OCI-LY7 (cell line): Measurements from ENCODE around the gene MED20. TPM values are rescaled to one million over a fixed set of nuclear protein-coding genes. Genes with fewer than 3 reads are reported as not detected.

Source experiments
- BruUV-seq: library from RNA; stranded (reverse); fragments of 400-500 nt; replicated peaks from 2 replicates; lab custom pipeline; 2021; lab: Mats Ljungman, UMichigan
- CTCF ChIA-PET: fragments of 300-600 bp; sonication (Branson Sonifier 250); formaldehyde crosslinking; loops from one replicate; lab custom pipeline; 2022; ENCODE audit warnings: antibody characterized with exemption; ENCODE audit not compliant: unreplicated experiment; lab: Charles Lee
- POLR2A ChIA-PET: fragments of 300-600 bp; sonication (Branson Sonifier 250); formaldehyde crosslinking; loops from one replicate; lab custom pipeline; 2022; ENCODE audit warnings: antibody characterized with exemption; lab: Charles Lee
- DNase-seq: peaks from one replicate; pipeline ENCODE4 v3.0.0-alpha.2; 2015; ENCODE audit warnings: low spot score
- H2AFZ ChIP-seq: fragments of 200-600 bp; sonication (generic), shearing (Covaris generic); 2 replicates; pipeline ENCODE4 v1.6.1; 2014; ENCODE audit warnings: mild to moderate bottlenecking, antibody characterized with exemption, low read length, moderate library complexity
- H3K27ac ChIP-seq: fragments of 200-600 bp; sonication (generic); 2 replicates; pipeline ENCODE4 v1.5.1; 2014; ENCODE audit warnings: mixed run types, low read depth, mild to moderate bottlenecking, moderate library complexity, low read length, inconsistent platforms; ENCODE audit not compliant: poor library complexity, severe bottlenecking
- H3K36me3 ChIP-seq: fragments of 200-600 bp; sonication (generic); 2 replicates; pipeline ENCODE4 v1.6.1; 2014; ENCODE audit warnings: mild to moderate bottlenecking, antibody characterized with exemption, low read length, moderate library complexity, mixed read lengths; ENCODE audit not compliant: insufficient read depth
- H3K4me1 ChIP-seq: fragments of 200-600 bp; sonication (generic); 2 replicates; pipeline ENCODE4 v1.5.1; 2014; ENCODE audit warnings: mild to moderate bottlenecking, low read length; ENCODE audit not compliant: insufficient read depth, poor library complexity, severe bottlenecking
- H3K4me2 ChIP-seq: fragments of 200-600 bp; sonication (generic); 2 replicates; pipeline ENCODE4 v1.6.1; 2014; ENCODE audit warnings: mild to moderate bottlenecking, low read length
- H3K4me3 ChIP-seq: fragments of 200-600 bp; sonication (generic); 2 replicates; pipeline ENCODE4 v1.5.1; 2014; ENCODE audit warnings: mild to moderate bottlenecking, low read depth, low read length; ENCODE audit not compliant: poor library complexity, severe bottlenecking
- H3K79me2 ChIP-seq: fragments of 200-600 bp; sonication (generic); 2 replicates; pipeline ENCODE4 v1.6.1; 2016; ENCODE audit warnings: low read depth, mild to moderate bottlenecking, low read length, moderate library complexity, mixed read lengths; ENCODE audit not compliant: insufficient read depth
- H3K9me2 ChIP-seq: fragments of 200-600 bp; sonication (generic); 2 replicates; pipeline ENCODE4 v1.6.1; 2016; ENCODE audit warnings: mild to moderate bottlenecking, low read length, mixed read lengths; ENCODE audit not compliant: insufficient read depth
- H3K9me3 ChIP-seq: fragments of 200-600 bp; sonication (generic); 2 replicates; pipeline ENCODE4 v1.6.1; 2014; ENCODE audit warnings: mild to moderate bottlenecking, mixed run types, low read length, mixed read lengths
- H4K20me1 ChIP-seq: fragments of 200-600 bp; sonication (generic); 2 replicates; pipeline ENCODE4 v1.6.1; 2014; ENCODE audit warnings: mild to moderate bottlenecking, antibody characterized with exemption, low read length, moderate library complexity, mixed read lengths; ENCODE audit not compliant: insufficient read depth
- EZH2phosphoT487 ChIP-seq: fragments of 200-600 bp; sonication (generic); IDR thresholded peaks from 2 replicates; pipeline ENCODE4 v1.6.1; 2018; ENCODE audit warnings: low read depth, borderline replicate concordance, mild to moderate bottlenecking, mixed run types, antibody characterized with exemption, low read length, moderate library complexity, mixed read lengths
- intact Hi-C: fragments of 100-400 bp; cut with micrococcal nuclease; formaldehyde crosslinking; loops from one replicate; pipeline ENCODE4 v1.10.0; 2022; ENCODE audit not compliant: unreplicated experiment
- total RNA-seq, 2 experiments: library from RNA; depleted of rRNA in 1 of 2; stranded (reverse); fragments of >200 nt in 1 of 2; shearing (Covaris generic) in 1 of 2; gene quantifications; 2 replicates each; pipeline ENCODE4 v1.2.3, GENCODE V29; 2014 to 2022
- TF ChIP-seq, protein P1 (sequence below): fragments of 200-600 bp; sonication (generic); conservative IDR thresholded peaks from 2 replicates; pipeline ENCODE4 v1.5.1; 2014; ENCODE audit warnings: mild to moderate bottlenecking, antibody characterized with exemption, low read length, moderate library complexity, mixed read lengths

The MED20 gene
- total RNA-seq, 2 experiments from 2014 or later = 30.7 to 35.2 TPM

DNA sequence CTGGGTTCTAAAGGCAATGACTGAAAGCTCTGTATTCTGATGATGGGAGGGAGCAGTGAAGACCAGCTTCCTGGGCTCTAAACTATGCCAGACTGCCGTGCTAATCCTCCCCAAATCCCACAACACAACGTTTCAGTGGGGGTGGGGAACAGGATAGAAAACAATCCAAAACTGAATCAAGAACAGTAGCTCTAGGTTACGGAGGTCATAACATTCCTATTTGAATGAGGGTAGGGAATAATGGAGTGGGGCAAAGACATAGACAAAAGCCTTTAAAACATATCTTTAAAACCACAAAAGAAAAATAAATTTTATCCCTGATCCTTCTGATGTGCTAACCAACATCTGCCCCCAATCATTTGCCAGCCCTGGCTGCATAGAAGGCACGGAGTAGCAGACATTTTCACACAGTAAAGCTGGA is 33.6 kb downstream of the MED20 start:
- Histone ChIP-seq H4K20me1 (no peaks in the 10 kb centered on the region), H3K4me1 (no peaks in the 10 kb centered on the region), H3K4me2 (no peak overlapping the region), H3K36me3 (peaks cover 13% of the 10 kb centered on the region), H3K79me2 (peaks cover 15% of the 10 kb centered on the region; the same call in 1 of the 2 replicates), H3K27ac (no peak overlapping the region), H3K4me3 (no peak overlapping the region), H3K9me2 (no peaks in the 10 kb centered on the region), H3K9me3 (no peaks in the 10 kb centered on the region), H2AFZ (no peak overlapping the region)
- TF ChIP-seq, protein P1, sequence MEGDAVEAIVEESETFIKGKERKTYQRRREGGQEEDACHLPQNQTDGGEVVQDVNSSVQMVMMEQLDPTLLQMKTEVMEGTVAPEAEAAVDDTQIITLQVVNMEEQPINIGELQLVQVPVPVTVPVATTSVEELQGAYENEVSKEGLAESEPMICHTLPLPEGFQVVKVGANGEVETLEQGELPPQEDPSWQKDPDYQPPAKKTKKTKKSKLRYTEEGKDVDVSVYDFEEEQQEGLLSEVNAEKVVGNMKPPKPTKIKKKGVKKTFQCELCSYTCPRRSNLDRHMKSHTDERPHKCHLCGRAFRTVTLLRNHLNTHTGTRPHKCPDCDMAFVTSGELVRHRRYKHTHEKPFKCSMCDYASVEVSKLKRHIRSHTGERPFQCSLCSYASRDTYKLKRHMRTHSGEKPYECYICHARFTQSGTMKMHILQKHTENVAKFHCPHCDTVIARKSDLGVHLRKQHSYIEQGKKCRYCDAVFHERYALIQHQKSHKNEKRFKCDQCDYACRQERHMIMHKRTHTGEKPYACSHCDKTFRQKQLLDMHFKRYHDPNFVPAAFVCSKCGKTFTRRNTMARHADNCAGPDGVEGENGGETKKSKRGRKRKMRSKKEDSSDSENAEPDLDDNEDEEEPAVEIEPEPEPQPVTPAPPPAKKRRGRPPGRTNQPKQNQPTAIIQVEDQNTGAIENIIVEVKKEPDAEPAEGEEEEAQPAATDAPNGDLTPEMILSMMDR = no peak
- no peak for TF ChIP-seq EZH2phosphoT487
- intact Hi-C loops = no loop called here
- DNase-seq = no peak
- ChIA-PET POLR2A (interaction anchor here (0.7 to 1.5 kb wide), 4 partner anchors 9 to 103 kb away, joined by 3 to 5 read pairs (median 4); no protein-coding TSS in a partner anchor), CTCF (no interaction called here)
- no TSS peak for BruUV-seq

DNA sequence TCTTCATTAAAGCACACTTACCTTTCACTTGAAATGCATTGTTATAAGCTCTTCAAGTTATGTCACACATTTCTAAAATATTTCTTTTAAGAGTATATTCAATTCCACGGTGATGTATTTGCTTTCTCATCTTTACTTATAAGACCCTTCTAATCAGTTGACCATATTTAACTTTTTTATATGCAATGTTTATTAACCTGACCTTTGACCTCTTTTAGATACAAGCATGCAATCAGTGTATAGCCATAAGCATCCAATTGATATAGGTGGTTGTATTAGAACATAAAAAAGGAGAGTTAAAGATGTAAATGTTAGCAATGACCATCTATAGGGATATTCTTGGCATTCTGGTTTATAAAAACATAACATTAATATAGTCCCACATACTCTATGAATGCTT is 35.0 kb downstream of the MED20 start:
- H3K9me2 ChIP-seq = no peaks in the 10 kb centered on the region
- H3K36me3 ChIP-seq = peaks cover 13% of the 10 kb centered on the region
- no TSS peak for BruUV-seq
- no peak overlapping the region for H2AFZ ChIP-seq
- TF ChIP-seq EZH2phosphoT487 = no peak
- TF ChIP-seq, protein P1 = no peak
- ChIA-PET POLR2A (no interaction called here), CTCF (no interaction called here)
- no peak overlapping the region for H3K27ac ChIP-seq
- 0 out of 2 replicates have a peak, but pooled peaks cover 2% of the 10 kb centered on the region for H3K79me2 ChIP-seq
- no peak overlapping the region for H3K4me3 ChIP-seq
- intact Hi-C loops = no loop called here
- DNase-seq = no peak
- H3K4me2 ChIP-seq = no peak overlapping the region
- no peaks in the 10 kb centered on the region for H3K4me1 ChIP-seq
- no peaks in the 10 kb centered on the region for H3K9me3 ChIP-seq
- H4K20me1 ChIP-seq = no peaks in the 10 kb centered on the region

DNA sequence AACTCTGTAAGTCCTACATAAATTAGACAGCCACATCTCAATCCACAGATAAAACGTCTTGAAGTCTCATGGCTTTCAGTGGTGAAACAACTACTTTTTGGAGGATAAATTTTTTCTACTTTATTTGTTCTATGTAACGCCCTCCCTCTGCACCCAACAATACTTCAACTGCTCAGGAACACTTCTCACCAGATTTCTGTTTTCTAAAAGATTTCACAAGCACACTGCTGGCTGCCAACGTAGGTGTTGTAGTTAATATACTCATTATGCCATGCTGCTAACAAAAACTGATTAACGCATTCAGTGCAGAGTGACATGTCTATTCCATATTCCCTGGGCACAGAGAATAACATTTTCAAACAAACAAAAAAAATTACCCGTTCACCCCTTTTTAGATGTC is 36.0 kb downstream of the MED20 start:
- no peak overlapping the region for H3K4me2 ChIP-seq
- TF ChIP-seq, protein P1 = no peak
- no peak overlapping the region for H3K27ac ChIP-seq
- H3K79me2 ChIP-seq = no peaks in the 10 kb centered on the region
- no peaks in the 10 kb centered on the region for H4K20me1 ChIP-seq
- CTCF ChIA-PET = no interaction called here
- no TSS peak for BruUV-seq
- no peaks in the 10 kb centered on the region for H3K9me3 ChIP-seq
- POLR2A ChIA-PET = no interaction called here
- H3K36me3 ChIP-seq = peaks cover 5% of the 10 kb centered on the region; the same call in 1 of the 2 replicates
- H3K9me2 ChIP-seq = no peaks in the 10 kb centered on the region
- no peak overlapping the region for H3K4me3 ChIP-seq
- DNase-seq = no peak
- no peaks in the 10 kb centered on the region for H3K4me1 ChIP-seq
- H2AFZ ChIP-seq = no peak overlapping the region
- intact Hi-C loops = no loop called here
